T-helper 2 cell treated with Interferon-gamma antibody and Interleukin-4, amounts not matched to agents 100 ng/mL and 5 ng/mL, for 36 hours (primary cell): ENCODE results near the gene PITX2. TPM values are rescaled to one million over a fixed set of nuclear protein-coding genes. Genes with fewer than 3 reads are reported as not detected.

Experiments used
- intact Hi-C: fragments of 100-400 bp; cut with micrococcal nuclease; formaldehyde crosslinking; loops from one replicate; pipeline ENCODE4 v1.15.1; 2023
- total RNA-seq: library from RNA; stranded (reverse); gene quantifications from 2 replicates; pipeline ENCODE4 v1.2.3, GENCODE V29; 2022

Gene PITX2
- total RNA-seq = 0.11 TPM in 1 of 2 replicates, not detected in the other

GRCh38 chr4:110622841-110623717 is at the start of gene PITX2:
Gene PITX2 (minus strand): TSS chr4:110623077. CDS start chr4:110622460, 617 bp downstream.
- intact Hi-C loops = loop anchor here (5.0 kb wide), 1 partner anchor 1894 kb away; the partner anchor contains the start of gene NEUROG2

DNA sequence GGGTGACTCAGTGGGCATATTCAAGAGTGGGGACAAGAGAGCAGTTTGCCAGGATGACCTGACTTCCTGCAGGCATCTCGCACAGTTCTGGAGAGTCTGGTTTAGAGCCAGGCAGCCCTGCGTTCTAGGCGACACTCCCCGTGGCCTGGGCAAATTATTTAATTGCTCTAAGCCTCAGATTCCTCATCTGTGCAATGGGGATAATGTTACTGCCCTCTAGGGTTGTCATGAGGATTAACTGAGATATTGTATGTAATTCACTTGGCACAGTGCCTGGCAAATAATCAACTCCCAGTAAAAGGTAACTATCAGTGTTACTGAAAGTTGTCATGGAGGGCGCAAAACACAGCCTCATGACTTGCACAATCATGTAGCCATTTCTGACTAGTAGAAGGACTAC is 48.8 kb upstream of the PITX2 start:
- intact Hi-C loops = no loop called here

- intact Hi-C loops = no loop called here
Observed at GRCh38 chr4:110669663-110670062, 46.8 kb upstream of the PITX2 start.

DNA sequence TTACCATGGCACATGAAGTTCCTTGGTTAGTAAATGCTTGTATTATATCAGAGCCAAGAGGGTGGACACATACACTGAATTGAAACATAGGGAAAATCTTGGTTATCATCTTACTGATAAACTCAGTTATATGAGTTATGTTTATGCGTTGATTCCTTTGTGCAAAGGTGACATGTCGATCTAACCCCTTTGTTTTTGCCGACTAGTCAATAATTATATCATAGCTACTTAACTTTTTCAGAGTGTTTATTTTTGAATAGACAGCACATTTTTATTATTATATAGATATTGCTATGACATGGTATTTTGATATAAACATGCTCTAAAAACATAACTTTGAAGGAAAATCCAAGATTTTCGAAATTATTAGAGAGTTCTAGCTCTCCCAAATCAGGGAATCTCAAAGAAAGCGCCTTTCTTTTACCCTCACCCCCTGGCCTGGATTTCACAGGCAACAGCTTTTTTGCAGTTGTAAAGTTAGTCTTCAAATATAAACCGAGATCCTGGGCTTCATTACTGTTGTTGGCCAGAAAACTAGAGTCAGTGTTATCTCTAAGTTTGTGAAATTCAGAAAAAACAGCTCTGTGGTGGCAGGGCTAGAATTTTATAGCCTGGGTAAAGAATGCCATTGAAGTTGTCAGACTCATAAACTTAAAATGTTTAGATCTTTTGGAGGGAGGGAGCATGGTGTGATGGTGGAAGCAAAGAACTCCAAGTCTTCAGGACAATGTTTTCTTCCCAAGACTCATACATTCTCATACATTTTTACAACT is 45.8 kb upstream of the PITX2 start:
- intact Hi-C loops = no loop called here

GRCh38 chr4:110667670-110668069 is 44.8 kb upstream of the PITX2 start:
- intact Hi-C loops = no loop called here

GRCh38 chr4:110666030-110666429 is 43.2 kb upstream of the PITX2 start:
- intact Hi-C loops = no loop called here

DNA sequence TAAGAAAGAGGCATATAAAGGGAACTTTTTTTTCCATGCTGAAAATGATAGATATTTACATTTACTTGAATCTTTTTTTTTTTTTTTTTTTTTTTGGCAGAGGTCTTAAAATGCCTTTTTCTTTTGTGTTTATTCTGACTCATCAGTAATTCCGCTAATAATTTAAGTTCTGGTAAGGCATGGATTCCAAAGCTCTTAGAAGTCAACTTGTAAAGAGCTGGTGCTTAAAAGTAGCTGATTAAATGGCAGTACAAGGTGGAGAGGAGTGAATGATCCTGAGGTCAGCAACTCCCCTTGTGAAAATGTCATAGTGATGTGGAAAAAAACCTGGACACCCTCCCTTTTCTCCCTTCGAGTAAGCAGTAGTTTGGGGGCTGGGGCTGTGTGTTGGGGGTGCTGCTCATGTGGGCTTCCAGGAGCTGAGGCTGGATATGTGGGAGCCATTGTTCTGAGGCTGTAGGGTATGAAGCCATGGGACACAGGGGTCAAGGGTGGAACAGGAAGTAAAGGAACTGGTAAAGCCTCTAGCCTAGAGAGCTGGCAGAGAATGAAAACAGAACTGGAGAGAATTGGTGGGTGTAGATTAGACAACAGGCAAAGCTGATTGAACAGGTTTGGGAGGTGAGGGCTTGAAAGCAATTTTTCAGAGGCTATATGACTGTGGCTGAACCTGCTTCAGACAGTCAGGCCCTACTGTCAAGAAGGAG is 41.0 kb upstream of the PITX2 start:
- intact Hi-C loops = no loop called here

DNA sequence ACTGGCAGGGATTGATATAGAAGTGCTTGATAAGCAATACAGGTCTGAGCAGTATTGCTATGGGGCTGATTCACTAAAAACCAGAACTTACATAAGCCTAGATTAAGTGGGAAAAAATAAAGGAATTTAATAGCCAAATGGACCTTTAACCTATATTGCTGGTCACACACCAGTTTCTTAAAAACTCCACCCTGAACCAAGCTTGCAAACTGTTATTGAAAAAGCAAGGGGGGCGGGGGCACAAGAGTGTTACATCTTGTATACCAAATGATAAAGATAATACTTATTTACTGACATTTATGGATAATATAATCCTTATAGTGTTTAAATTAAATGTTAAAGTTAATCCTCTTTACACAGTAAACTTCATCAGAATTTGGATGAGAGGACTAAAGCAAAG is 40.3 kb upstream of the PITX2 start:
- intact Hi-C loops = no loop called here

DNA sequence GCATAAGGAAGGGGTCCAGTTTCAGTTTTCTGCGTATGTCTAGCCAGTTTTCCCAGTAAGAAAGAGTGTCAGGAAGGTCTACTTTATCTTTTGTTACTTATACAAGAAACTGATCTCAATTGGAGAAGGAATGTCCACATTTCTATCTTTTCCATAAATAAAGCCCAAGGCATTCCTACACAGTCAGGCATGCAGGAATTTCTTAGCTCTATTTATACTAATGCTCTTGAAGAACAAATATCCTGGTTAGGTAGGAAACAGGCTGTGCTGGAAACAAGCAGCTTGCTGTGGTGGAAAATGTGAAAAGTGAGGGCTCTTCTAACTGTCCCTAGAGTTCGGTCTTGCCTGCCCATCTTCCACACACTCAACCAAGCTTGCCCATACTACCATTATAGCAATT is 37.9 kb upstream of the PITX2 start:
- intact Hi-C loops = no loop called here

DNA sequence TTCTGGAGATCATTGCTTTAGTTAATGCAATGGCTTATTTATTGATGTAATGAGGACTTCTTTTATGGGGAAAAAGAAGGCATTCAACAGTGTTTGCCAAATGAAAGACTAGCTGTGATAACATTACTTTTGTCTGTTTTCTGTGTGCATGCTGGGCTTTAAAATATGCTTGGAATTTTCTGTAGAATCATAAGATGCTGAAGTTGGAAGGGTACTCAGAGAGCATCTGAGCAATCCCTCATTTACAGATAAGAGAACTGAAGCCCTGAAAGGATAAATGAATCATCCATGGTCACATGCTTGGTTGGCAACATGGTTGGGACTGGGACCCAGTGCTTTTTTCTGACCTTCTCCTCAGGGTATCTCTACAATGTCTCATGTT is 31.4 kb upstream of the PITX2 start:
- intact Hi-C loops = no loop called here

DNA sequence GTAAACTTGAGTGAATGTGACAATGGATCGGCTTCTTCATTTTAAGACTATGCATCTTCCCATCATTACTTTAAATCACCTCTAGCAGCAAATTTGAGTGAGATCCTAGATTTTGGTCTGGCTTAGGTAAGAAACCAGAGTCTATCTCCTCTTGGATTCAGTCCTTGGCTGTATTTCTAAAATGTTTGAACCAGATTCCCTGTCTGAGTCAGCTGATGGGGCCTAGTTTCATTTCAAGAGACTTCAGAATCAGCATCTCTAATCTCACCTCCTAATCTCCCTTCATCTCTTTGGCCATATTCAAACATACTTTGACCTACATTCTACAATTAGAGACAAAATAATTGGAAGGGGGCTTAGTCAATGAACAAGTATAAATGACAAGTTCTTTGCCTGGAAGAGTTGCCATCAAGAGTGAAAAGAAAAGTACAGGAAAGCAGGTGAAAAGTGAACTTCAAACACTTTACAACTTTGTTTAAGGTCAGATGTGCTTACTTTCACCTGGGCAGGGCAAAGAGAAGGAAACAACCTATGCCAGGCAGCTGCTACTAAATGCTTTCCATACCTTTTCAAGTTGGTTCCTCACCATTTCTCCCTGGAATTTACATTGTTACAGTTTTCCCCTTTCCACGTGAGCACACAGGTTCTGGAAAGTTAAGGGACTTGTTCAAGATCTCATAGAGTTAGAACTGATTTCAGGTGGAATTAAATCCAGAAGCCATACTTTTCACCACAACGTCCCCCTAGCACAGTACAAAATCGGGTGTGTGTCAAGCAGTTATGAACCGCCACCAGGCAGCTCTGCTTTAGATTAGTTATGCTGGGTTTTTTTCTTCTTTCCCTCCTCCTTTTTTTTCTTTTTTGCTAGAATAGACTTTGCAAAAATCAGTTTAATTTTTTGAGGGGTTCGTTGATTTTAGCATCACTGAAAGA is 30.7 kb upstream of the PITX2 start:
- intact Hi-C loops = no loop called here

- intact Hi-C loops = no loop called here
Observed at GRCh38 chr4:110644008-110644407, 21.1 kb upstream of the PITX2 start.

- intact Hi-C loops = no loop called here
Observed at GRCh38 chr4:110643096-110643495, 20.2 kb upstream of the PITX2 start.

DNA sequence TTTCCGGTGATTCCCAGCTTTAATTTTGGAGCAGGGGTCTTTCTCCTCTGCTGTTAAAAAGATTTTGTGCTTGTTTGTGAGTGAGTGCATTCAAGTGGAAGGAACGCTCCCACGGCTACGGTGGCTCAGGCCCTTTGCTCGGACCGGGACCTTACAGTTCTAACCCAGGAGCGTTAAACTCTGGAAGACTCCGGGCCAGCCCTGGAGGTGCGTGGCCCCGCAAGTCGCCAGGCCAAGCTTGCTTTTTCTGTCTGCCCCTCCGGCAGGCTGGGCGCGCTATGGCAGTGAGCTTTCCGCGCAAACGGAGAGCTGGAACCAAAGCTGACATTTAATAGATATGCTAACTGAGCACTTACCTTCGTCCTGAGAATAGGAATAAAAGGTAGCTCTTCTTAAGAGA is 18.3 kb upstream of the PITX2 start:
- intact Hi-C loops = no loop called here

DNA sequence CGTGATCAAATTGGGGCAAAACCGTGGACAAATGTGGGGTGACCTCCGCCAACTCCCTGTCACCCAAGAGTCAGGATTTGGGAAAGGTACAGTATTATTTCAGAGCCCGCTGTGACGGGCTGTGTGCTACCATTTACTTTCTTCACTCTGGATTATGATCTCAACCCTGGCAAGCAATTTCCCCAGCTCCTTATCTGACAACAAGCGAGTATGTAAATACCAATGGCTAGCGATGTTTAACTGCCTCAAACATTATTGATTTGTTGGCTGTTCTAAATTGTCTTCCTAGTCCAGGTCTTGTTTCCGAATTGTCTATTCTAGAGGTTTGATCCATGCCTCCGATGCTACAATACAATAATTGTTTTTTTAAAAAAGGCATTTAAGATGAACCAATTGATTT is 17.7 kb upstream of the PITX2 start:
- intact Hi-C loops = no loop called here

GRCh38 chr4:110639207-110640090 is 16.6 kb upstream of the PITX2 start:
- intact Hi-C loops = no loop called here

DNA sequence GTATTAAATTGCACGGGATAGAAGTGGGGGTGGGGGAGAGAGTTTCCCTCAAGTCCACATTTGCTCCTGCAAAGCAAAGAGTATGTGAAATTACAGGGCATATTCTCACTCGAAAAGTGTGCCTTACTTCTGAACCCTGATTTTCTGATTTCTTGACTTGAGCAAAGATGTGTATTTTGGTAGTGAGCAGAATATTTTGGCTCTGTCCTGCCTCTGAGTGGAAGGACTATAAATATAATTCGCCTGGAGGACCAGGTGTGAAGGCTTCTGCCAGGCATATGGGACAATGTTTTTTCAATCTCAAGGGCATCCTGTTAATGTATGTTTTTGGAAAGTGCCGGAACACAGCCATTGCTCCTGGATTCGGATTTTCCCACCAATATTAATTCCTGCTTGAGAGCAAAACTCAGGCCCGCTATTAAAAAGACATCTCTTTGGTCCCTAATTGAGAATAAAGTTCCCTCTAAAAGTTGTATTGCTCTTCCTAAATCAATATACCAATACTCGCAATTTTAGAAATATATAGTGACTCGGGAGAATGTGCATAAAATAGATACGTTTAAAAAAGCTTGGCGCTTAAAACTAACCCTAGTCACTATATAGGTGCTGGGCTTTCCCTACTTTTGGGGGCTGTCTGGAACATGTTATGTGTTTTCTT is 15.3 kb upstream of the PITX2 start:
- intact Hi-C loops = no loop called here

DNA sequence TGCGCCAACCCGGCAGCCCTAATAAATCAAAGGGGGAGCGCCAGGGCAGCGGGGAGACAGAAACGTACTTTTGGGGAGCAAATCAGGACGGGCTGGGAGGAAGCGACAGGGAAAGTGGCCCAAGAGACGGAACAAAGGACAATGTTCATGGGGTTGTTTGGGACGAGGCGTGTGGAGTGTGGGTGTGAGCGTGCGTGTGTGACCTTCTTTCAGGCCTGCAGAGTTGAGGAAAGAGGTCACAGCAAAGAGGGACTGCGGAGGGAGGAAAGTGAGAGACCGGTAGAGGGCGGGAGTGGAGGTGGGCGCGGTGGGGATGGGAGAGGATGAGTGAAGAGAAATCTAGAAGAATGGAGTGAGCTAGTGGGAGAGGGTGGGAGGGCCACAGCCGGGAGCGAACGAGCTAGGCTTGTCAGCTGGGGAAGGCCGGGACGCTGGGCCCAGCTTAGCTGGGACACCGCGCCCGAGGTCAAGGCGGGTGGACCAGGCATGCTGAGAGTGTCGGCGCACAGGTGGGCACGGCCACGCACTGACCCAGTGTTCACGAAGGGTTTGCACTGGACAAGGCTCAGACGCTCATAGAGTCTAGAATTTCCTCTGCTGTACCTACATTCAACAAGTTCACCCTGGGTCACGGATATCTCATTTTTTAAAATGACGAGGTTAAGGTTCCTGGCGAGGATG is 14.7 kb upstream of the PITX2 start:
- intact Hi-C loops = no loop called here
